ENCODE results near the gene ASXL1.

ASXL1 gene

DNA sequence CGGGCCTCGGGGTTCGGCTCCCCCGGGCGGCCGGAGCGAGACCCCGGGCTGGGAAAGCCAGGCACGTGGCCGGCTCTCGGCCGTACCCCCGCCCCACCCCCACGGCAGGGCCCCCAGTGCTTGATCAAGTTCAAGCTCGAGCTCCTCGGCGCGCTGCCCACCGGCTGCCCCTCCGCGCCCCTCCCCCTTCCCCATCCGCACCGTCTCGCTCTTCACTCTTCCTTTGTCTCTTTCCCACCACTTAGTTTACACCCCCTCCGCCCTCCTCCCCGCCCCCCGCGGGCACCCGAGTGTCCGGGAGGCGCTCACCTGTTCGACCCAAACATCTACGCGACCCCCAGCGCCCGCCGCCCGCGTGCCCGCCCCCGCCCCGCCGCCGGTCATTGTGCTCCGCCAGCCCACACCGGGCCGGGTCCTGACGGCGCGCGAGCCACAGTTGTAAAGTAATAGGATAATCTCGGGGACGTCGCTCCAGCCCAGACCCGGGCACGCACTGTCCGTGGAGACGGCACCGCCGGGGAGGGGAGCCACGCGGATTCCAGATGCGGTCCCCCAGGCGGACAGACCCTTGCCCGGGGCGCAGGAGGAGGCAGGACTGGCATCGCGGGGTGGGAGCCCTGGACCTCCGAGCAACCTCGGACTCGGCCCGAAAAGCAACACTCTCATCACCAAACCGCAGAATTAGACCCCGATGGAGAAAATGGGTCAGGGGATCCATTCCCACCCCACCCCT, 126.3 kb downstream of the ASXL1 start:
- no peak for DNase-seq (ENCODE audit: low read depth, low spot score)
- Histone ChIP-seq H3K9me3 (ENCODE audit: low read depth, low read length) (no peaks in the 10 kb centered on the region), H3K9ac (ENCODE audit: insufficient read length) (peak overlapping the region; percentile 79), H3K27ac (0 out of 2 replicates have a peak overlapping the region, but pooled peaks have one; percentile 25), H3K4me3 (peak overlapping the region; percentile 91), H3K36me3 (ENCODE audit: insufficient read depth, low read length) (no peaks in the 10 kb centered on the region)
- TF ChIP-seq FOXP2 (optimal IDR thresholded peaks at IDR 0.05; ENCODE audit: control extremely low read depth, extremely low read length, insufficient read depth) (no peak), POLR2AphosphoS5 (IDR thresholded peaks at IDR 0.05; ENCODE audit: borderline replicate concordance, low read depth, low read length) (no peak), EZH2 (IDR thresholded peaks at IDR 0.05) (no peak)

DNA sequence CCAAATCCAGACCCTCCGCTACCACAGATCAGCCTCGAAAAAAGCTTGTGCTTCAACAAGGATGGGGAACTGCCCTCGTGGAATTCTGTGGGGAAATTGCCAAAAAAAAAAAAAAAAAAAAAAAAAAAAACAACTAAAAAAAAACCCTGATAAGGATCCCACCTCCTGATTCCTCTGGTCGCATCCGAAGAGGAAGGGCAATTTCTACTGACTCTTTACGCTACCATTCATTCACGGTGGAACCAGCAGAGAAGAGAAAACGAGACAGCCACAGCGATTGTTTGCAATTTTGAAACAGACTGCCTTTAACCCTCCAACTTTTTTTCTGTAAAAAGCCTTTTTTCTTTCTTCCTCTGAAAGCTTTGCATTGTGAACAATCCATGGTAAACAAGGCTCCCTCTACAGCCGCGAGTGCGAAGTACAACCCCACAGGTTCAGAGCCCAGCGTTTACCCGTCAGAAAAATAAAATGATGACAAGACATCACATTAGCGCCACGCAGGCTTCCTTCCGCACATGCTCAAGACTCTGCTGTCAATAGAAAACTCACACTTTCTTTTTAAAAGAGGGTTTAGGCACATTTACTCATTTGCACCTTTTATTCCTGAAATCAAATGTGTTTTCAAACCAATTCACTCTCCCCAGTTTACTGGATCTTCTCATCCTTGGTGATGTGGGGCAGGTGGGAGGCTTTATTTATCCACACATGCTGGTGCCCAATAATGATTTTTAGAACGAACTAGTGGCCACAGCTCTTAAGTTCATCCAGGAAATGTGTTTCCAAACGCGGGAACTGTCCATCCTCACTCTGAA, 127.0 kb downstream of the ASXL1 start:
- H3K36me3 ChIP-seq (ENCODE audit: insufficient read depth, low read length) = no peaks in the 10 kb centered on the region
- H3K9ac ChIP-seq (ENCODE audit: insufficient read length) = peak overlapping the region; percentile 79
- peak overlapping the region; percentile 62; the same call in 1 of the 2 replicates for H3K27ac ChIP-seq
- no peaks in the 10 kb centered on the region for H3K9me3 ChIP-seq (ENCODE audit: low read depth, low read length)
- TF ChIP-seq EZH2 (IDR thresholded peaks at IDR 0.05) (no peak), POLR2AphosphoS5 (IDR thresholded peaks at IDR 0.05; ENCODE audit: borderline replicate concordance, low read depth, low read length) (no peak), FOXP2 (optimal IDR thresholded peaks at IDR 0.05; ENCODE audit: control extremely low read depth, extremely low read length, insufficient read depth) (no peak)
- peak; percentile 47 for DNase-seq (ENCODE audit: low read depth, low spot score)
- H3K4me3 ChIP-seq = peak overlapping the region; percentile 91

DNA sequence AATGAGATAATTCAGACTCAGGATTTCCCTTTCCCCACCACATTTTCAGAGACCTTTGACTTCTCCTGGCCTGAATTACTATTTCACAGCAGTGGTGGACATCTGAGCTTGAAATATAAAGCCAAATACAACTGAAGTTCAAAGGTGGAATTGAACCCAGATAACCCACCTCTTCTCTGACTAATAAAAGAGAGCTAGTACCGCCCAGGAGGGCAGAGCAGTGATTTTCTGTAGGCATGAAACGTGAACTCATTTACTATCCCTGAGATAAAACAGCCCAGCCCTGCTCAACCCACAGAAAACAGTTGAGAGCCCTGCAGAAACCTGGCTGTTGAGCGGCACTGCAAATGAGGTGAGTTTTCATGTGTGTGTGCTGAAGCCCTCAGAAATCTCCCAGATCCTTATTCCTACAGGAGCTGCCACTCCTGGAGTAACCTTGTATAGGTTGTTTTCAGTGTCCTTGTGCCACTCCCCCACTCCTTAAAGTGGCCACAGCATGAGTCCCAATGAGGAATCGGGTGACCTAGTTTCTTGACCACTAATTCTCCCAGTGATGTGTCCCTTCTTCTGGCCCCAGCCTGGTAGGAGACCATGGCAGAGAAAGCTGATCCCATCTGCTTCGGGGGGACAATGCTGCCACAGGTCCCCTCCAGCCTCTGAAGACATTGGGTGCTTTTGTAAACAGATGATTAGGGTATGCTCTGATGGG, 127.8 kb downstream of the ASXL1 start:
- no peak overlapping the region for H3K4me3 ChIP-seq
- no peaks in the 10 kb centered on the region for H3K9me3 ChIP-seq (ENCODE audit: low read depth, low read length)
- no peaks in the 10 kb centered on the region for H3K36me3 ChIP-seq (ENCODE audit: insufficient read depth, low read length)
- no peak overlapping the region for H3K9ac ChIP-seq (ENCODE audit: insufficient read length)
- TF ChIP-seq EZH2 (IDR thresholded peaks at IDR 0.05) = no peak
- TF ChIP-seq POLR2AphosphoS5 (IDR thresholded peaks at IDR 0.05; ENCODE audit: borderline replicate concordance, low read depth, low read length) = no peak
- no peak for TF ChIP-seq FOXP2 (optimal IDR thresholded peaks at IDR 0.05; ENCODE audit: control extremely low read depth, extremely low read length, insufficient read depth)
- DNase-seq (ENCODE audit: low read depth, low spot score) = no peak
- no peak overlapping the region for H3K27ac ChIP-seq

DNA sequence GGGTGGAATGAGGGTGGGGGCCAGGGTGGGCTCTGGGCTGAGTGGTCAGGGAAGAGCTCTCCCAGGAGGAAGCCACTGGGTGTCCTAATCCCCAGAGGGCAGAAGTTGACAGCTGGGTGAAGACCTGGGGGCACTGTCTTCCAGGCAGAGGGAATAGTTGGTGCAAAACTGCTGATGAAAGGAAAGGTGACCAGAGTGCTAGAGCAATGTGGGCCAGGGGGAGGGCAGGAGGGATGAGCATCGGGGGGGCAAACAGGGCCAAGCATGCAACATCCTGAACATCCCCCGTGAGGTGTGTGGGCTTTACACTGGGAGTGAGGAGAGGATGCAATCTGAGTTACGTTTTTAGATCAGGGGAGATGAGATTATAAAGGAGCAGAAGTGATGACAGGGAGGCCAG, 129.2 kb downstream of the ASXL1 start:
- Histone ChIP-seq H3K27ac (no peak overlapping the region), H3K9ac (ENCODE audit: insufficient read length) (no peak overlapping the region), H3K9me3 (ENCODE audit: low read depth, low read length) (no peaks in the 10 kb centered on the region), H3K4me3 (no peak overlapping the region), H3K36me3 (ENCODE audit: insufficient read depth, low read length) (no peaks in the 10 kb centered on the region)
- no peak for DNase-seq (ENCODE audit: low read depth, low spot score)
- no peak for TF ChIP-seq EZH2 (IDR thresholded peaks at IDR 0.05)
- no peak for TF ChIP-seq POLR2AphosphoS5 (IDR thresholded peaks at IDR 0.05; ENCODE audit: borderline replicate concordance, low read depth, low read length)
- no peak for TF ChIP-seq FOXP2 (optimal IDR thresholded peaks at IDR 0.05; ENCODE audit: control extremely low read depth, extremely low read length, insufficient read depth)

DNA sequence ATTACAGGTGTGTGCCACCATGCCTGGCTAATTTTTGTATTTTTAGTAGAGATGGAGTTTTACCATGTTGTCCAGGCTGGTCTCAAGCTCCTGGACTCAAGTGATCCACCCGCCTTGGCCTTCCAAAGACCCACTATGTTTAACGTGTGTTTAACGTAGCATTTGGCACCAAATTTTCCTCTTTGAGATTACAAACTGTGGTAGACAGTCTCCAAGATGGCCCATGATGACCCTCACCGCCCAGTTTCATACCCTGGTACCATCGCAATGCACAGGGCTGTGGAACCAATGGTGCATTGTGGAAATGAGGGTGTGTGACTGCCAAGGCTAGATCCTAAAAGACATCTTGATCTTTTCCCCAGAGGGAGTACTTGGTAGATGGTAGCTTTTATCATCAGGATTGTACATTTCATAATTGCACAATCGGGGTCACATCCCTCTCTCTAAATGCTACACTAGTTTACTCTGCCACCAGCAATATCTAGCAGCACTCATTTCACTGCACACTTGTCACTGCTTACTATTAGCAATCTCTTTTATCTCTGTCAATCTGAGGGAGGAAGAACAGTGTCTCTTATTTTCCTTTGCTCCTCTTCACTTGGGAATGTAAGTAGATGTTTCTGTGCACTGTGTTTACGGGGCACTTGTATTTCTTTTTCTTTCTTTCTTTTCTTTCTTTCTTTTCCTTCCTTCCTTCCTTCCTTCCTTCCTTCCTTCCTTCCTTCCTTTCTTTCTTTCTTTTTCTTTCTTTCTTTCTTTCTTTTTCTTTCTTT, 130.1 kb downstream of the ASXL1 start:
- Histone ChIP-seq H3K9ac (ENCODE audit: insufficient read length) (no peak overlapping the region), H3K36me3 (ENCODE audit: insufficient read depth, low read length) (no peaks in the 10 kb centered on the region), H3K9me3 (ENCODE audit: low read depth, low read length) (no peaks in the 10 kb centered on the region), H3K4me3 (no peak overlapping the region), H3K27ac (no peak overlapping the region)
- no peak for DNase-seq (ENCODE audit: low read depth, low spot score)
- TF ChIP-seq EZH2 (IDR thresholded peaks at IDR 0.05) = no peak
- no peak for TF ChIP-seq FOXP2 (optimal IDR thresholded peaks at IDR 0.05; ENCODE audit: control extremely low read depth, extremely low read length, insufficient read depth)
- no peak for TF ChIP-seq POLR2AphosphoS5 (IDR thresholded peaks at IDR 0.05; ENCODE audit: borderline replicate concordance, low read depth, low read length)
